Neural cell (in vitro differentiated cells): ENCODE results near the gene DLG2.

Experiments
- EP300 ChIP-seq: fragments of 450-650 bp; conservative IDR thresholded peaks from 2 replicates; pipeline ENCODE4 v1.6.1; 2014; ENCODE audit warnings: antibody characterized with exemption, mild to moderate bottlenecking, moderate library complexity; ENCODE audit not compliant: poor library complexity, severe bottlenecking
- EZH2 ChIP-seq: fragments of 200-600, 300-800 bp; shearing (Covaris generic), sonication (generic); IDR thresholded peaks from 2 replicates; pipeline ENCODE4 v1.6.1; 2014; ENCODE audit warnings: antibody characterized with exemption, low read length, borderline replicate concordance, mild to moderate bottlenecking; ENCODE audit not compliant: insufficient read depth, poor library complexity, severe bottlenecking
- POLR2AphosphoS5 ChIP-seq: IDR thresholded peaks from 2 replicates; pipeline ENCODE4 v1.6.1; 2012
- RAD21 ChIP-seq: fragments of 450-650 bp; conservative IDR thresholded peaks from 2 replicates; pipeline ENCODE4 v1.6.1; 2014; ENCODE audit warnings: antibody characterized with exemption, mild to moderate bottlenecking, moderate library complexity
- SMC3 ChIP-seq: fragments of 450-650 bp; conservative IDR thresholded peaks from 2 replicates; pipeline ENCODE4 v1.6.1; 2014; ENCODE audit warnings: antibody characterized with exemption, mild to moderate bottlenecking, moderate library complexity; ENCODE audit not compliant: poor library complexity
- TAF1 ChIP-seq: IDR thresholded peaks from 2 replicates; pipeline ENCODE4 v1.6.1; 2012; ENCODE audit warnings: low read depth
- TF ChIP-seq, protein P1 (sequence below): fragments of 450-650 bp; IDR thresholded peaks from 2 replicates; pipeline ENCODE4 v1.5.1; 2014; ENCODE audit warnings: antibody characterized with exemption, mild to moderate bottlenecking, moderate library complexity; ENCODE audit not compliant: poor library complexity, severe bottlenecking
- TF ChIP-seq, protein P2 (sequence below): IDR thresholded peaks from 2 replicates; pipeline ENCODE4 v1.6.1; 2012; ENCODE audit warnings: borderline replicate concordance

DNA sequence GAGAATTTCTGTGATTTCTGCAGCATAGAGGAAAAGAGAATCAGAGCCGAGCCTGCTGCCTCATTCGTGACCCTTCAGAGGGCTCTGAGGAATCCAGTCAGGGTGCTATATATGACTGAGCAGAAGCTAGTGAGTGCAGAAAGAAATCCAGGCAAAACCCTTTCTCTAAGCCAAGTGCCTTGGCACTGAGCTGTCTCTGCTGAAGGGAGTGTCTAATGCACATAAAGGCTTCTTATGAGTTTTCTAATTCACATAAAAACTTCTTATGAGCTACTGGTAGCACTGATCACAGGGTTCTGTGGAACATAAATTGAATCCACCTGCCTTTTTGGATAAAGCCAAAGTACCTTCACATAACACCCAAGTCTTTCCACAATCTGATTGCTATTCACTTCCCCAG is 1555.3 kb downstream of the DLG2 start:
- TF ChIP-seq POLR2AphosphoS5 (no peak), TAF1 (no peak), EP300 (no peak), EZH2 (no peak), SMC3 (no peak), RAD21 (no peak)
- TF ChIP-seq, protein P1, sequence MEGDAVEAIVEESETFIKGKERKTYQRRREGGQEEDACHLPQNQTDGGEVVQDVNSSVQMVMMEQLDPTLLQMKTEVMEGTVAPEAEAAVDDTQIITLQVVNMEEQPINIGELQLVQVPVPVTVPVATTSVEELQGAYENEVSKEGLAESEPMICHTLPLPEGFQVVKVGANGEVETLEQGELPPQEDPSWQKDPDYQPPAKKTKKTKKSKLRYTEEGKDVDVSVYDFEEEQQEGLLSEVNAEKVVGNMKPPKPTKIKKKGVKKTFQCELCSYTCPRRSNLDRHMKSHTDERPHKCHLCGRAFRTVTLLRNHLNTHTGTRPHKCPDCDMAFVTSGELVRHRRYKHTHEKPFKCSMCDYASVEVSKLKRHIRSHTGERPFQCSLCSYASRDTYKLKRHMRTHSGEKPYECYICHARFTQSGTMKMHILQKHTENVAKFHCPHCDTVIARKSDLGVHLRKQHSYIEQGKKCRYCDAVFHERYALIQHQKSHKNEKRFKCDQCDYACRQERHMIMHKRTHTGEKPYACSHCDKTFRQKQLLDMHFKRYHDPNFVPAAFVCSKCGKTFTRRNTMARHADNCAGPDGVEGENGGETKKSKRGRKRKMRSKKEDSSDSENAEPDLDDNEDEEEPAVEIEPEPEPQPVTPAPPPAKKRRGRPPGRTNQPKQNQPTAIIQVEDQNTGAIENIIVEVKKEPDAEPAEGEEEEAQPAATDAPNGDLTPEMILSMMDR = no peak
- TF ChIP-seq, protein P2, sequence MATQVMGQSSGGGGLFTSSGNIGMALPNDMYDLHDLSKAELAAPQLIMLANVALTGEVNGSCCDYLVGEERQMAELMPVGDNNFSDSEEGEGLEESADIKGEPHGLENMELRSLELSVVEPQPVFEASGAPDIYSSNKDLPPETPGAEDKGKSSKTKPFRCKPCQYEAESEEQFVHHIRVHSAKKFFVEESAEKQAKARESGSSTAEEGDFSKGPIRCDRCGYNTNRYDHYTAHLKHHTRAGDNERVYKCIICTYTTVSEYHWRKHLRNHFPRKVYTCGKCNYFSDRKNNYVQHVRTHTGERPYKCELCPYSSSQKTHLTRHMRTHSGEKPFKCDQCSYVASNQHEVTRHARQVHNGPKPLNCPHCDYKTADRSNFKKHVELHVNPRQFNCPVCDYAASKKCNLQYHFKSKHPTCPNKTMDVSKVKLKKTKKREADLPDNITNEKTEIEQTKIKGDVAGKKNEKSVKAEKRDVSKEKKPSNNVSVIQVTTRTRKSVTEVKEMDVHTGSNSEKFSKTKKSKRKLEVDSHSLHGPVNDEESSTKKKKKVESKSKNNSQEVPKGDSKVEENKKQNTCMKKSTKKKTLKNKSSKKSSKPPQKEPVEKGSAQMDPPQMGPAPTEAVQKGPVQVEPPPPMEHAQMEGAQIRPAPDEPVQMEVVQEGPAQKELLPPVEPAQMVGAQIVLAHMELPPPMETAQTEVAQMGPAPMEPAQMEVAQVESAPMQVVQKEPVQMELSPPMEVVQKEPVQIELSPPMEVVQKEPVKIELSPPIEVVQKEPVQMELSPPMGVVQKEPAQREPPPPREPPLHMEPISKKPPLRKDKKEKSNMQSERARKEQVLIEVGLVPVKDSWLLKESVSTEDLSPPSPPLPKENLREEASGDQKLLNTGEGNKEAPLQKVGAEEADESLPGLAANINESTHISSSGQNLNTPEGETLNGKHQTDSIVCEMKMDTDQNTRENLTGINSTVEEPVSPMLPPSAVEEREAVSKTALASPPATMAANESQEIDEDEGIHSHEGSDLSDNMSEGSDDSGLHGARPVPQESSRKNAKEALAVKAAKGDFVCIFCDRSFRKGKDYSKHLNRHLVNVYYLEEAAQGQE = no peak
